ENCODE data around the gene MCTP1.
"Not testable (repeated sequence)": the region's sequence is repeated elsewhere in the genome, so short reads cannot be mapped to it uniquely, and the experiment has no call there.

Gene MCTP1

GRCh38 chr5:95220381-95220780, 64.5 kb downstream of the MCTP1 start:
- no peak for TF ChIP-seq POLR2AphosphoS5 (IDR thresholded peaks at IDR 0.05; ENCODE audit: low read depth, low read length)
- no peak for TF ChIP-seq POLR2A (IDR thresholded peaks at IDR 0.05; ENCODE audit: low read depth, low read length)
- no peak for TF ChIP-seq TAF1 (IDR thresholded peaks at IDR 0.05; ENCODE audit: borderline replicate concordance, low read depth, low read length)
- no peak for DNase-seq (ENCODE audit: insufficient read length)
- FAIRE-seq, result no peak

GRCh38 chr5:95219411-95219810, 65.5 kb downstream of the MCTP1 start:
- FAIRE-seq (no peak), DNase-seq (ENCODE audit: insufficient read length) (no peak)
- TF ChIP-seq POLR2A (IDR thresholded peaks at IDR 0.05; ENCODE audit: low read depth, low read length), result no peak

GRCh38 chr5:95217881-95218280, 67.0 kb downstream of the MCTP1 start:
- DNase-seq (ENCODE audit: insufficient read length) (no peak), FAIRE-seq (no peak)
- TF ChIP-seq POLR2A (IDR thresholded peaks at IDR 0.05; ENCODE audit: low read depth, low read length) (no peak), TAF1 (IDR thresholded peaks at IDR 0.05; ENCODE audit: borderline replicate concordance, low read depth, low read length) (no peak), POLR2AphosphoS5 (IDR thresholded peaks at IDR 0.05; ENCODE audit: low read depth, low read length) (no peak)

- no peak for TF ChIP-seq POLR2A (IDR thresholded peaks at IDR 0.05; ENCODE audit: low read depth, low read length)
- no peak for TF ChIP-seq POLR2AphosphoS5 (IDR thresholded peaks at IDR 0.05; ENCODE audit: low read depth, low read length)
- TF ChIP-seq TAF1 (IDR thresholded peaks at IDR 0.05; ENCODE audit: borderline replicate concordance, low read depth, low read length), result no peak
- FAIRE-seq (no peak), DNase-seq (ENCODE audit: insufficient read length) (no peak)
Observed at GRCh38 chr5:95217351-95217750, 67.5 kb downstream of the MCTP1 start.

- DNase-seq (ENCODE audit: insufficient read length) (no peak), FAIRE-seq (no peak)
- TF ChIP-seq TAF1 (IDR thresholded peaks at IDR 0.05; ENCODE audit: borderline replicate concordance, low read depth, low read length), result no peak
- no peak for TF ChIP-seq POLR2AphosphoS5 (IDR thresholded peaks at IDR 0.05; ENCODE audit: low read depth, low read length)
- TF ChIP-seq POLR2A (IDR thresholded peaks at IDR 0.05; ENCODE audit: low read depth, low read length), result no peak
Observed at GRCh38 chr5:95216136-95216955, 68.5 kb downstream of the MCTP1 start.

- not testable (repeated sequence) for FAIRE-seq; DNase-seq (ENCODE audit: insufficient read length)
Observed at GRCh38 chr5:95207811-95208210, 77.1 kb downstream of the MCTP1 start.

GRCh38 chr5:95194856-95195255, 90.0 kb downstream of the MCTP1 start:
- FAIRE-seq (no peak), DNase-seq (ENCODE audit: insufficient read length) (no peak)
- TF ChIP-seq POLR2A (IDR thresholded peaks at IDR 0.05; ENCODE audit: low read depth, low read length) (no peak), TAF1 (IDR thresholded peaks at IDR 0.05; ENCODE audit: borderline replicate concordance, low read depth, low read length) (no peak), POLR2AphosphoS5 (IDR thresholded peaks at IDR 0.05; ENCODE audit: low read depth, low read length) (no peak)

GRCh38 chr5:95191330-95191729, 93.6 kb downstream of the MCTP1 start:
- TF ChIP-seq POLR2A (IDR thresholded peaks at IDR 0.05; ENCODE audit: low read depth, low read length) (no peak), TAF1 (IDR thresholded peaks at IDR 0.05; ENCODE audit: borderline replicate concordance, low read depth, low read length) (no peak), POLR2AphosphoS5 (IDR thresholded peaks at IDR 0.05; ENCODE audit: low read depth, low read length) (no peak)
- no peak for DNase-seq (ENCODE audit: insufficient read length)
- FAIRE-seq, result no peak

- TF ChIP-seq POLR2AphosphoS5 (IDR thresholded peaks at IDR 0.05; ENCODE audit: low read depth, low read length) (no peak), POLR2A (IDR thresholded peaks at IDR 0.05; ENCODE audit: low read depth, low read length) (no peak), TAF1 (IDR thresholded peaks at IDR 0.05; ENCODE audit: borderline replicate concordance, low read depth, low read length) (no peak)
- FAIRE-seq (no peak), DNase-seq (ENCODE audit: insufficient read length) (no peak)
Observed at GRCh38 chr5:95184924-95185323, 100.0 kb downstream of the MCTP1 start.

- FAIRE-seq (no peak), DNase-seq (ENCODE audit: insufficient read length) (no peak)
- no peak for TF ChIP-seq TAF1 (IDR thresholded peaks at IDR 0.05; ENCODE audit: borderline replicate concordance, low read depth, low read length)
- no peak for TF ChIP-seq POLR2A (IDR thresholded peaks at IDR 0.05; ENCODE audit: low read depth, low read length)
- TF ChIP-seq POLR2AphosphoS5 (IDR thresholded peaks at IDR 0.05; ENCODE audit: low read depth, low read length), result no peak
Observed at GRCh38 chr5:95181644-95182043, 103.2 kb downstream of the MCTP1 start.

- DNase-seq (ENCODE audit: insufficient read length) (no peak), FAIRE-seq (no peak)
- TF ChIP-seq TAF1 (IDR thresholded peaks at IDR 0.05; ENCODE audit: borderline replicate concordance, low read depth, low read length), result no peak
- TF ChIP-seq POLR2A (IDR thresholded peaks at IDR 0.05; ENCODE audit: low read depth, low read length), result no peak
- TF ChIP-seq POLR2AphosphoS5 (IDR thresholded peaks at IDR 0.05; ENCODE audit: low read depth, low read length), result no peak
Observed at GRCh38 chr5:95178046-95178651, 106.7 kb downstream of the MCTP1 start.

GRCh38 chr5:95177456-95177855, 107.4 kb downstream of the MCTP1 start:
- TF ChIP-seq POLR2AphosphoS5 (IDR thresholded peaks at IDR 0.05; ENCODE audit: low read depth, low read length), result no peak
- peak; percentile 27 for FAIRE-seq

More at GRCh38 chr5:95177456-95177855, 107.4 kb downstream of the MCTP1 start:
- no peak for DNase-seq (ENCODE audit: insufficient read length)
